OCI-LY7 (cell line): ENCODE results near the gene OR2A5. TPM values are rescaled to one million over a fixed set of nuclear protein-coding genes. Genes with fewer than 3 reads are reported as not detected.

Experiments used
- BruUV-seq: library from RNA; stranded (reverse); fragments of 400-500 nt; replicated peaks from 2 replicates; lab custom pipeline; 2021; lab: Mats Ljungman, UMichigan
- CTCF ChIA-PET: fragments of 300-600 bp; sonication (Branson Sonifier 250); formaldehyde crosslinking; loops from one replicate; lab custom pipeline; 2022; ENCODE audit warnings: antibody characterized with exemption; ENCODE audit not compliant: unreplicated experiment; lab: Charles Lee
- POLR2A ChIA-PET: fragments of 300-600 bp; sonication (Branson Sonifier 250); formaldehyde crosslinking; loops from one replicate; lab custom pipeline; 2022; ENCODE audit warnings: antibody characterized with exemption; lab: Charles Lee
- DNase-seq: peaks from one replicate; pipeline ENCODE4 v3.0.0-alpha.2; 2015; ENCODE audit warnings: low spot score
- H2AFZ ChIP-seq: fragments of 200-600 bp; sonication (generic), shearing (Covaris generic); 2 replicates; pipeline ENCODE4 v1.6.1; 2014; ENCODE audit warnings: mild to moderate bottlenecking, antibody characterized with exemption, low read length, moderate library complexity
- H3K27ac ChIP-seq: fragments of 200-600 bp; sonication (generic); 2 replicates; pipeline ENCODE4 v1.5.1; 2014; ENCODE audit warnings: mixed run types, low read depth, mild to moderate bottlenecking, moderate library complexity, low read length, inconsistent platforms; ENCODE audit not compliant: poor library complexity, severe bottlenecking
- H3K36me3 ChIP-seq: fragments of 200-600 bp; sonication (generic); 2 replicates; pipeline ENCODE4 v1.6.1; 2014; ENCODE audit warnings: mild to moderate bottlenecking, antibody characterized with exemption, low read length, moderate library complexity, mixed read lengths; ENCODE audit not compliant: insufficient read depth
- H3K4me1 ChIP-seq: fragments of 200-600 bp; sonication (generic); 2 replicates; pipeline ENCODE4 v1.5.1; 2014; ENCODE audit warnings: mild to moderate bottlenecking, low read length; ENCODE audit not compliant: insufficient read depth, poor library complexity, severe bottlenecking
- H3K4me2 ChIP-seq: fragments of 200-600 bp; sonication (generic); 2 replicates; pipeline ENCODE4 v1.6.1; 2014; ENCODE audit warnings: mild to moderate bottlenecking, low read length
- H3K4me3 ChIP-seq: fragments of 200-600 bp; sonication (generic); 2 replicates; pipeline ENCODE4 v1.5.1; 2014; ENCODE audit warnings: mild to moderate bottlenecking, low read depth, low read length; ENCODE audit not compliant: poor library complexity, severe bottlenecking
- H3K79me2 ChIP-seq: fragments of 200-600 bp; sonication (generic); 2 replicates; pipeline ENCODE4 v1.6.1; 2016; ENCODE audit warnings: low read depth, mild to moderate bottlenecking, low read length, moderate library complexity, mixed read lengths; ENCODE audit not compliant: insufficient read depth
- H3K9me2 ChIP-seq: fragments of 200-600 bp; sonication (generic); 2 replicates; pipeline ENCODE4 v1.6.1; 2016; ENCODE audit warnings: mild to moderate bottlenecking, low read length, mixed read lengths; ENCODE audit not compliant: insufficient read depth
- H3K9me3 ChIP-seq: fragments of 200-600 bp; sonication (generic); 2 replicates; pipeline ENCODE4 v1.6.1; 2014; ENCODE audit warnings: mild to moderate bottlenecking, mixed run types, low read length, mixed read lengths
- H4K20me1 ChIP-seq: fragments of 200-600 bp; sonication (generic); 2 replicates; pipeline ENCODE4 v1.6.1; 2014; ENCODE audit warnings: mild to moderate bottlenecking, antibody characterized with exemption, low read length, moderate library complexity, mixed read lengths; ENCODE audit not compliant: insufficient read depth
- CTCF ChIP-seq: fragments of 200-600 bp; sonication (generic); conservative IDR thresholded peaks from 2 replicates; pipeline ENCODE4 v1.5.1; 2014; ENCODE audit warnings: mild to moderate bottlenecking, antibody characterized with exemption, low read length, moderate library complexity, mixed read lengths
- EZH2phosphoT487 ChIP-seq: fragments of 200-600 bp; sonication (generic); IDR thresholded peaks from 2 replicates; pipeline ENCODE4 v1.6.1; 2018; ENCODE audit warnings: low read depth, borderline replicate concordance, mild to moderate bottlenecking, mixed run types, antibody characterized with exemption, low read length, moderate library complexity, mixed read lengths
- intact Hi-C: fragments of 100-400 bp; cut with micrococcal nuclease; formaldehyde crosslinking; loops from one replicate; pipeline ENCODE4 v1.10.0; 2022; ENCODE audit not compliant: unreplicated experiment
- small RNA-seq: library from RNA; depleted of rRNA; stranded (forward); fragments of <200 nt; gene quantifications from one replicate; pipeline ENCODE3, GENCODE V24; 2014
- total RNA-seq, 2 experiments: library from RNA; depleted of rRNA in 1 of 2; stranded (reverse); fragments of >200 nt in 1 of 2; shearing (Covaris generic) in 1 of 2; gene quantifications; 2 replicates each; pipeline ENCODE4 v1.2.3, GENCODE V29; 2014 to 2022

OR2A5 gene
- total RNA-seq, 2 experiments from 2014 or later, result not detected

- Histone ChIP-seq H3K4me2 (no peak overlapping the region), H3K9me3 (no peaks in the 10 kb centered on the region), H2AFZ (no peak overlapping the region), H4K20me1 (no peaks in the 10 kb centered on the region), H3K4me1 (no peaks in the 10 kb centered on the region), H3K4me3 (no peak overlapping the region), H3K79me2 (no peaks in the 10 kb centered on the region), H3K36me3 (no peaks in the 10 kb centered on the region), H3K9me2 (no peaks in the 10 kb centered on the region), H3K27ac (no peak overlapping the region)
- ChIA-PET CTCF (no interaction called here), POLR2A (interaction anchor here (0.6 kb wide), 1 partner anchor 51 kb away, joined by 3 read pairs; no protein-coding TSS in a partner anchor)
- DNase-seq, result no peak
- TF ChIP-seq CTCF (no peak), EZH2phosphoT487 (no peak)
- BruUV-seq, result no TSS peak
- intact Hi-C loops, result no loop called here
Observed at GRCh38 chr7:144105211-144105610, 56.5 kb downstream of the OR2A5 start.

Small RNA genes within 50 kb of the gene (small RNA-seq; reads per million reads assigned to genes)
- not detected for gene OR2A41P

Other genes starting within 250 kb of the OR2A5 start
- gene TCAF1, start 146.8 kb upstream of the OR2A5 start, total RNA-seq (2014; rRNA removed; shearing (Covaris generic)), result 1.9 and 3.3 TPM in 2 replicates
- 5.5 and 7.0 TPM in 2 replicates for gene TCAF1, start 146.8 kb upstream of the OR2A5 start, total RNA-seq (2022)
- not detected in 2 replicates for gene OR2F2, start 113.7 kb upstream of the OR2A5 start, total RNA-seq (2014; rRNA removed; shearing (Covaris generic))
- gene OR2F2, start 113.7 kb upstream of the OR2A5 start, total RNA-seq (2022), result not detected in 2 replicates
- not detected in 2 replicates for gene OR2F1, start 94.1 kb upstream of the OR2A5 start, total RNA-seq (2014; rRNA removed; shearing (Covaris generic))
- gene OR2F1, start 94.1 kb upstream of the OR2A5 start, total RNA-seq (2022), result not detected in 2 replicates
- gene OR6B1, start 48.6 kb upstream of the OR2A5 start, total RNA-seq (2014; rRNA removed; shearing (Covaris generic)), result not detected in 2 replicates
- gene OR6B1, start 48.6 kb upstream of the OR2A5 start, total RNA-seq (2022), result not detected in 2 replicates
- gene OR2A25, start 20.9 kb downstream of the OR2A5 start, total RNA-seq (2014; rRNA removed; shearing (Covaris generic)), result not detected in 2 replicates
- not detected in 2 replicates for gene OR2A25, start 20.9 kb downstream of the OR2A5 start, total RNA-seq (2022)
- gene OR2A12, start 37.3 kb downstream of the OR2A5 start, total RNA-seq (2014; rRNA removed; shearing (Covaris generic)), result not detected in 2 replicates
- not detected in 2 replicates for gene OR2A12, start 37.3 kb downstream of the OR2A5 start, total RNA-seq (2022)
- not detected in 2 replicates for gene OR2A2, start 60.6 kb downstream of the OR2A5 start, total RNA-seq (2014; rRNA removed; shearing (Covaris generic))
- gene OR2A2, start 60.6 kb downstream of the OR2A5 start, total RNA-seq (2022), result not detected in 2 replicates
- not detected in 2 replicates for gene OR2A14, start 74.2 kb downstream of the OR2A5 start, total RNA-seq (2014; rRNA removed; shearing (Covaris generic))
- not detected in 2 replicates for gene OR2A14, start 74.2 kb downstream of the OR2A5 start, total RNA-seq (2022)
- not detected in 2 replicates for gene CTAGE4, start 134.5 kb downstream of the OR2A5 start, total RNA-seq (2014; rRNA removed; shearing (Covaris generic))
- gene CTAGE4, start 134.5 kb downstream of the OR2A5 start, total RNA-seq (2022), result not detected in 2 replicates
- gene ARHGEF35, start 146.9 kb downstream of the OR2A5 start, total RNA-seq (2014; rRNA removed; shearing (Covaris generic)), result not detected in 2 replicates
- not detected in 2 replicates for gene ARHGEF35, start 146.9 kb downstream of the OR2A5 start, total RNA-seq (2022)
- gene OR2A42, start 190.7 kb downstream of the OR2A5 start, total RNA-seq (2014; rRNA removed; shearing (Covaris generic)), result not detected in 2 replicates
- not detected in 2 replicates for gene OR2A42, start 190.7 kb downstream of the OR2A5 start, total RNA-seq (2022)
- not detected in 2 replicates for gene OR2A7, start 215.8 kb downstream of the OR2A5 start, total RNA-seq (2014; rRNA removed; shearing (Covaris generic))
- gene OR2A7, start 215.8 kb downstream of the OR2A5 start, total RNA-seq (2022), result not detected in 2 replicates
- gene CTAGE8, start 220.3 kb downstream of the OR2A5 start, total RNA-seq (2014; rRNA removed; shearing (Covaris generic)), result not detected in 2 replicates
- not detected in 2 replicates for gene CTAGE8, start 220.3 kb downstream of the OR2A5 start, total RNA-seq (2022)